HepG2 (cell line): ENCODE data around the gene SV2A. TPM values are rescaled to one million over a fixed set of nuclear protein-coding genes. Genes with fewer than 3 reads are reported as not detected.

Experiments used
- ARID2 ChIP-seq: sonication (generic); formaldehyde crosslinking; IDR thresholded peaks from 2 replicates; pipeline ENCODE4 v1.8.1; 2022; ENCODE audit warnings: mild to moderate bottlenecking, missing genetic modification reagents, borderline replicate concordance
- JUN ChIP-seq: sonication (generic); formaldehyde crosslinking; IDR thresholded peaks from 2 replicates; pipeline ENCODE4 v1.4.0; 2020; ENCODE audit warnings: mild to moderate bottlenecking, missing genetic modification reagents
- JUNB ChIP-seq: sonication (generic); formaldehyde crosslinking; IDR thresholded peaks from 2 replicates; pipeline ENCODE4 v1.8.0; 2022; ENCODE audit warnings: missing genetic modification reagents, mild to moderate bottlenecking, borderline replicate concordance
- NR2C2 ChIP-seq: sonication (generic); formaldehyde crosslinking; IDR thresholded peaks from 2 replicates; pipeline ENCODE4 v1.4.0; 2020; ENCODE audit warnings: missing genetic modification reagents, mild to moderate bottlenecking, moderate library complexity, borderline replicate concordance
- RXRA ChIP-seq: sonication (generic); formaldehyde crosslinking; IDR thresholded peaks from 2 replicates; pipeline ENCODE4 v1.5.1; 2020; ENCODE audit warnings: missing genetic modification reagents
- SAP130 ChIP-seq: IDR thresholded peaks from 2 replicates; pipeline ENCODE4 v1.6.1; 2016; ENCODE audit warnings: low read depth
- TEAD3 ChIP-seq: optimal IDR thresholded peaks from 2 replicates; pipeline ENCODE3; 2016; ENCODE audit warnings: borderline replicate concordance
- ZFP41 ChIP-seq: sonication (generic); formaldehyde crosslinking; IDR thresholded peaks from 2 replicates; pipeline ENCODE4 v1.4.0; 2020; ENCODE audit warnings: mild to moderate bottlenecking, missing genetic modification reagents, borderline replicate concordance
- ZFP82 ChIP-seq: sonication (generic); formaldehyde crosslinking; IDR thresholded peaks from 2 replicates; pipeline ENCODE4 v1.5.1; 2020; ENCODE audit warnings: mild to moderate bottlenecking, missing genetic modification reagents, borderline replicate concordance
- ZNF607 ChIP-seq: sonication (generic); formaldehyde crosslinking; IDR thresholded peaks from 2 replicates; pipeline ENCODE4 v1.5.1; 2020; ENCODE audit warnings: missing genetic modification reagents, mild to moderate bottlenecking, borderline replicate concordance
- ZNF674 ChIP-seq: sonication (generic); formaldehyde crosslinking; IDR thresholded peaks from 2 replicates; pipeline ENCODE4 v1.5.0; 2020; ENCODE audit warnings: low read depth, mild to moderate bottlenecking, missing genetic modification reagents
- ZNF772 ChIP-seq: sonication (generic); formaldehyde crosslinking; IDR thresholded peaks from 2 replicates; pipeline ENCODE4 v1.5.0; 2020; ENCODE audit warnings: mild to moderate bottlenecking, missing genetic modification reagents
- polyA plus RNA-seq, 8 experiments: library from polyadenylated mRNA; depleted of rRNA in 3 of 8; stranded (reverse) in 7 of 8; unstranded in 1 of 8; fragments of >200 nt; fragmentation: Illumina TruSeq in 4 of 8; extraction: Trizol in 4 of 8; gene quantifications; 2 replicates each; pipeline versions ENCODE4 v1.2.1 to v1.2.3, GENCODE V29; 2011 to 2016; ENCODE audit warnings: low read depth in 4 of 8, missing spikeins in 1 of 8, mixed read lengths in 1 of 8; ENCODE audit not compliant: insufficient read depth in 1 of 8
- total RNA-seq, 5 experiments: library from RNA; depleted of rRNA; stranded (reverse); fragments of >200 nt; fragmentation: Illumina TruSeq; extraction: Trizol; gene quantifications; 2 replicates each; pipeline ENCODE4 v1.2.3, GENCODE V29; 2016; ENCODE audit warnings: low read depth in 1 of 5
- TF ChIP-seq, protein P1 (sequence below): sonication (generic); formaldehyde crosslinking; IDR thresholded peaks from 2 replicates; pipeline ENCODE4 v1.4.0; 2020; ENCODE audit warnings: mild to moderate bottlenecking, missing genetic modification reagents
- TF ChIP-seq, protein P2 (sequence below), 2 experiments: fragments of 450-650 bp in 1 of 2; sonication (generic) in 1 of 2; formaldehyde crosslinking in 1 of 2; IDR thresholded peaks; 2 replicates each; pipeline versions ENCODE4 v1.6.1 to v1.8.0; 2016 to 2022; ENCODE audit warnings: antibody characterized with exemption in 1 of 2, mild to moderate bottlenecking in 1 of 2, missing genetic modification reagents in 1 of 2

SV2A gene
- total and polyA plus RNA-seq, 2 of the 13 experiments (the other 11 are each of a cell fraction or from before 2014, with no cell fraction given), result 0.84 to 1.9 TPM

DNA sequence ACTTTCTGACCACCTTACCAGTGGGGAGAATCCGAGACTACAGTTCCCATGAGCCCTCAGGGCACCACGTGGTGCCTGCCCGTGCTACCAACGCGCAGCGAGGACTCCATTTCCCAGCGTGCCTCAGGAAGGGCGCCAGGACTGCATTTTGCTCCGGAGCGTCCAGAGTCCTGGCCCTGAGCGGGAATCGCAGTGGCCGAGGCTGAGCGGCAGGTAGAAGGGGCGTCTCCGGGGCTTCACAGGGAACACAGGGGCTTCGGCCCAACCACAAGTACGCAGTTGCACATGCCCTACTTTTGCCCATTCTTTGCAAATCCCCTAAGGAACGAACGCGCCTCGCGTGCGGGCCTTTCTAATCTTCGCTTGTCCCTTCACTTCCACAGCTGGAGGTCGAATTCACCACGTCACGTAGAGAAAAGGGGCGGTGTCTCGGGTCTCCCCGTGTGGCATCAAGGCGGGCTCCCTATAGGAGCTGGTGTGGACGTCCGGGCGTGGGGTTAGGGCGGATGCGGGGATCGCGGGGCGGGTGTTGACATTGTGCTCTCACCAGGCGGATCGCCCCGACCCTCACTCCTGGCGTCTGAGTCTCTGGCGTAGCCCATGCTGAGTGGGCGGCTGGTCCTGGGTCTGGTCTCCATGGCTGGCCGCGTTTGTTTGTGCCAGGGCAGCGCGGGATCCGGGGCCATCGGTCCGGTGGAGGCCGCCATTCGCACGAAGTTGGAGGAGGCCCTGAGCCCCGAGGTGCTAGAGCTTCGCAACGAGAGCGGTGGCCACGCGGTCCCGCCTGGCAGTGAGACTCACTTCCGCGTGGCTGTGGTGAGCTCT is 18.0 kb downstream of the SV2A start, which contains the start of gene BOLA1 (continued):
- TF ChIP-seq, protein P1, sequence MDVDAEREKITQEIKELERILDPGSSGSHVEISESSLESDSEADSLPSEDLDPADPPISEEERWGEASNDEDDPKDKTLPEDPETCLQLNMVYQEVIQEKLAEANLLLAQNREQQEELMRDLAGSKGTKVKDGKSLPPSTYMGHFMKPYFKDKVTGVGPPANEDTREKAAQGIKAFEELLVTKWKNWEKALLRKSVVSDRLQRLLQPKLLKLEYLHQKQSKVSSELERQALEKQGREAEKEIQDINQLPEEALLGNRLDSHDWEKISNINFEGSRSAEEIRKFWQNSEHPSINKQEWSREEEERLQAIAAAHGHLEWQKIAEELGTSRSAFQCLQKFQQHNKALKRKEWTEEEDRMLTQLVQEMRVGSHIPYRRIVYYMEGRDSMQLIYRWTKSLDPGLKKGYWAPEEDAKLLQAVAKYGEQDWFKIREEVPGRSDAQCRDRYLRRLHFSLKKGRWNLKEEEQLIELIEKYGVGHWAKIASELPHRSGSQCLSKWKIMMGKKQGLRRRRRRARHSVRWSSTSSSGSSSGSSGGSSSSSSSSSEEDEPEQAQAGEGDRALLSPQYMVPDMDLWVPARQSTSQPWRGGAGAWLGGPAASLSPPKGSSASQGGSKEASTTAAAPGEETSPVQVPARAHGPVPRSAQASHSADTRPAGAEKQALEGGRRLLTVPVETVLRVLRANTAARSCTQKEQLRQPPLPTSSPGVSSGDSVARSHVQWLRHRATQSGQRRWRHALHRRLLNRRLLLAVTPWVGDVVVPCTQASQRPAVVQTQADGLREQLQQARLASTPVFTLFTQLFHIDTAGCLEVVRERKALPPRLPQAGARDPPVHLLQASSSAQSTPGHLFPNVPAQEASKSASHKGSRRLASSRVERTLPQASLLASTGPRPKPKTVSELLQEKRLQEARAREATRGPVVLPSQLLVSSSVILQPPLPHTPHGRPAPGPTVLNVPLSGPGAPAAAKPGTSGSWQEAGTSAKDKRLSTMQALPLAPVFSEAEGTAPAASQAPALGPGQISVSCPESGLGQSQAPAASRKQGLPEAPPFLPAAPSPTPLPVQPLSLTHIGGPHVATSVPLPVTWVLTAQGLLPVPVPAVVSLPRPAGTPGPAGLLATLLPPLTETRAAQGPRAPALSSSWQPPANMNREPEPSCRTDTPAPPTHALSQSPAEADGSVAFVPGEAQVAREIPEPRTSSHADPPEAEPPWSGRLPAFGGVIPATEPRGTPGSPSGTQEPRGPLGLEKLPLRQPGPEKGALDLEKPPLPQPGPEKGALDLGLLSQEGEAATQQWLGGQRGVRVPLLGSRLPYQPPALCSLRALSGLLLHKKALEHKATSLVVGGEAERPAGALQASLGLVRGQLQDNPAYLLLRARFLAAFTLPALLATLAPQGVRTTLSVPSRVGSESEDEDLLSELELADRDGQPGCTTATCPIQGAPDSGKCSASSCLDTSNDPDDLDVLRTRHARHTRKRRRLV (CRISPR knock-in tag), result no peak
- TF ChIP-seq ZNF674 (CRISPR knock-in tag) (no peak), ZFP41 (CRISPR knock-in tag) (no peak), JUNB (no peak), NR2C2 (CRISPR knock-in tag) (peak; percentile 91), ARID2 (no peak), JUN (CRISPR knock-in tag) (no peak), ZNF607 (CRISPR knock-in tag) (no peak), RXRA (CRISPR knock-in tag) (0 out of 2 replicates have a peak, but pooled peaks have one; percentile 8), TEAD3 (CRISPR knock-in tag) (peak; percentile 27), ZFP82 (0 out of 2 replicates have a peak, but pooled peaks have one; percentile 77), ZNF772 (CRISPR knock-in tag) (0 out of 2 replicates have a peak, but pooled peaks have one; percentile 41), SAP130 (CRISPR knock-in tag) (peak; percentile 66)
- TF ChIP-seq, protein P2, sequence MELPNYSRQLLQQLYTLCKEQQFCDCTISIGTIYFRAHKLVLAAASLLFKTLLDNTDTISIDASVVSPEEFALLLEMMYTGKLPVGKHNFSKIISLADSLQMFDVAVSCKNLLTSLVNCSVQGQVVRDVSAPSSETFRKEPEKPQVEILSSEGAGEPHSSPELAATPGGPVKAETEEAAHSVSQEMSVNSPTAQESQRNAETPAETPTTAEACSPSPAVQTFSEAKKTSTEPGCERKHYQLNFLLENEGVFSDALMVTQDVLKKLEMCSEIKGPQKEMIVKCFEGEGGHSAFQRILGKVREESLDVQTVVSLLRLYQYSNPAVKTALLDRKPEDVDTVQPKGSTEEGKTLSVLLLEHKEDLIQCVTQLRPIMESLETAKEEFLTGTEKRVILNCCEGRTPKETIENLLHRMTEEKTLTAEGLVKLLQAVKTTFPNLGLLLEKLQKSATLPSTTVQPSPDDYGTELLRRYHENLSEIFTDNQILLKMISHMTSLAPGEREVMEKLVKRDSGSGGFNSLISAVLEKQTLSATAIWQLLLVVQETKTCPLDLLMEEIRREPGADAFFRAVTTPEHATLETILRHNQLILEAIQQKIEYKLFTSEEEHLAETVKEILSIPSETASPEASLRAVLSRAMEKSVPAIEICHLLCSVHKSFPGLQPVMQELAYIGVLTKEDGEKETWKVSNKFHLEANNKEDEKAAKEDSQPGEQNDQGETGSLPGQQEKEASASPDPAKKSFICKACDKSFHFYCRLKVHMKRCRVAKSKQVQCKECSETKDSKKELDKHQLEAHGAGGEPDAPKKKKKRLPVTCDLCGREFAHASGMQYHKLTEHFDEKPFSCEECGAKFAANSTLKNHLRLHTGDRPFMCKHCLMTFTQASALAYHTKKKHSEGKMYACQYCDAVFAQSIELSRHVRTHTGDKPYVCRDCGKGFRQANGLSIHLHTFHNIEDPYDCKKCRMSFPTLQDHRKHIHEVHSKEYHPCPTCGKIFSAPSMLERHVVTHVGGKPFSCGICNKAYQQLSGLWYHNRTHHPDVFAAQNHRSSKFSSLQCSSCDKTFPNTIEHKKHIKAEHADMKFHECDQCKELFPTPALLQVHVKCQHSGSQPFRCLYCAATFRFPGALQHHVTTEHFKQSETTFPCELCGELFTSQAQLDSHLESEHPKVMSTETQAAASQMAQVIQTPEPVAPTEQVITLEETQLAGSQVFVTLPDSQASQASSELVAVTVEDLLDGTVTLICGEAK (IDR thresholded peaks at IDR 0.05), result no peak
- TF ChIP-seq, protein P2 (CRISPR knock-in tag; IDR thresholded peaks at IDR 0.05), result peak; percentile 60; the same call in 1 of the 2 replicates
